GM12878 (cell line): ENCODE data around the gene DNAI2. TPM values are rescaled to one million over a fixed set of nuclear protein-coding genes. Genes with fewer than 3 reads are reported as not detected.

Experiments used
- ATAC-seq: fragments of 200-7000 bp; cut with Tn5 transposase; 3 replicates; pipeline ENCODE4 v1.9.1; 2020; ENCODE audit warnings: mild to moderate bottlenecking, moderate library complexity
- BruUV-seq: library from RNA; stranded (reverse); fragments of 400-500 nt; replicated peaks from 2 replicates; lab custom pipeline; 2021; lab: Mats Ljungman, UMichigan
- CTCF ChIA-PET: fragments of 300-600 bp; sonication (Branson Sonifier 250); formaldehyde crosslinking; extraction: SDS; loops from one replicate; lab custom pipeline; 2021; ENCODE audit warnings: inconsistent platforms; lab: Yijun Ruan, JAX
- POLR2A ChIA-PET: fragments of 350-600 bp; formaldehyde crosslinking; extraction: SDS; loops from one replicate; lab custom pipeline; 2021; ENCODE audit warnings: inconsistent platforms; lab: Charles Lee
- RAD21 ChIA-PET: fragments of 300-600 bp; sonication (Branson Sonifier 250); formaldehyde crosslinking; loops from one replicate; lab custom pipeline; 2023; ENCODE audit warnings: antibody characterized with exemption; ENCODE audit not compliant: unreplicated experiment; lab: Charles Lee
- SMC1A ChIA-PET: fragments of 300-600 bp; sonication (Branson Sonifier 250); formaldehyde crosslinking; loops from one replicate; lab custom pipeline; 2023; ENCODE audit not compliant: unreplicated experiment, uncharacterized antibody; lab: Charles Lee
- DNase-seq: peaks from one replicate; pipeline ENCODE4 v3.0.0-alpha.2; 2011; ENCODE audit warnings: low read depth, low spot score
- FAIRE-seq: peaks from 3 replicates; lab custom pipeline; 2011; peaks lifted over from hg19 to GRCh38; lab: Jason Lieb, UNC
- H2AFZ ChIP-seq: 2 replicates; pipeline ENCODE4 v1.6.0; 2011; ENCODE audit warnings: low read depth, low read length, control low read depth; ENCODE audit not compliant: control insufficient read depth
- H3K27ac ChIP-seq: 2 replicates; pipeline ENCODE4 v1.5.1; 2011; ENCODE audit warnings: control low read depth; ENCODE audit not compliant: control insufficient read depth, insufficient read depth
- H3K27me3 ChIP-seq, 2 experiments: replicated peaks in 1 of 2; 2 replicates each; pipeline versions ENCODE4 v1.6.0 to v1.6.1; 2011; ENCODE audit warnings: low read length in 1 of 2; ENCODE audit not compliant: control insufficient read depth in 2 of 2, insufficient read depth in 2 of 2
- H3K36me3 ChIP-seq, 2 experiments: 2 replicates each; pipeline ENCODE4 v1.5.1; 2011; ENCODE audit warnings: low read length in 1 of 2; ENCODE audit not compliant: control insufficient read depth in 2 of 2, insufficient read depth in 2 of 2
- H3K4me1 ChIP-seq: 2 replicates; pipeline ENCODE4 v1.6.1; 2011; ENCODE audit warnings: mild to moderate bottlenecking, low read length, moderate library complexity, mixed read lengths; ENCODE audit not compliant: control insufficient read depth, insufficient read depth
- H3K4me2 ChIP-seq: 2 replicates; pipeline ENCODE4 v1.6.0; 2011; ENCODE audit warnings: control low read depth; ENCODE audit not compliant: control insufficient read depth, insufficient read depth
- H3K4me3 ChIP-seq: fragments of 200-600 bp; sonication (generic); 2 replicates; pipeline ENCODE4 v1.5.1; 2016
- H3K79me2 ChIP-seq: 2 replicates; pipeline ENCODE4 v1.6.0; 2011; ENCODE audit warnings: low read length; ENCODE audit not compliant: control insufficient read depth, insufficient read depth
- H3K9ac ChIP-seq: 2 replicates; pipeline ENCODE4 v1.8.0; 2011; ENCODE audit warnings: low read length, control low read depth, mixed read lengths; ENCODE audit not compliant: control insufficient read depth, insufficient read depth
- H3K9me3 ChIP-seq: replicated peaks from 3 replicates; pipeline ENCODE4 v1.5.1; 2011; ENCODE audit warnings: mild to moderate bottlenecking, low read length; ENCODE audit not compliant: control insufficient read depth, insufficient read depth
- H4K20me1 ChIP-seq: 2 replicates; pipeline ENCODE4 v1.6.0; 2011; ENCODE audit not compliant: control insufficient read depth, insufficient read depth
- ATF3 ChIP-seq: IDR thresholded peaks from 2 replicates; pipeline ENCODE4 v1.6.1; 2011; ENCODE audit warnings: low read depth, mild to moderate bottlenecking, low read length, moderate library complexity, borderline replicate concordance; ENCODE audit errors: extremely low read depth
- CBX3 ChIP-seq: fragments of 200-600 bp; sonication (generic); IDR thresholded peaks from 2 replicates; pipeline ENCODE4 v1.6.1; 2016; ENCODE audit warnings: low read depth, borderline replicate concordance
- CHD2 ChIP-seq: IDR thresholded peaks from 2 replicates; pipeline ENCODE4 v1.6.1; 2011; ENCODE audit warnings: low read depth, low read length, improper control_type of control experiment, borderline replicate concordance
- CHD4 ChIP-seq: fragments of 200-600 bp; sonication (generic); IDR thresholded peaks from 2 replicates; pipeline ENCODE4 v1.6.1; 2016; ENCODE audit warnings: mild to moderate bottlenecking
- CREB1 ChIP-seq: IDR thresholded peaks from 2 replicates; pipeline ENCODE4 v1.6.1; 2012; ENCODE audit warnings: low read depth, mild to moderate bottlenecking, inconsistent platforms
- ESRRA ChIP-seq: IDR thresholded peaks from 2 replicates; pipeline ENCODE4 v1.6.1; 2012; ENCODE audit warnings: mild to moderate bottlenecking, low read length, improper control_type of control experiment
- EZH2 ChIP-seq: IDR thresholded peaks from 2 replicates; pipeline ENCODE4 v1.6.1; 2012; ENCODE audit warnings: low read depth, mild to moderate bottlenecking, control low read depth, inconsistent platforms, low read length, borderline replicate concordance; ENCODE audit not compliant: control insufficient read depth
- FOXM1 ChIP-seq: IDR thresholded peaks from 2 replicates; pipeline ENCODE4 v1.6.1; 2012; ENCODE audit warnings: low read depth, mild to moderate bottlenecking, inconsistent platforms, low read length, moderate library complexity
- MYC ChIP-seq: IDR thresholded peaks from 2 replicates; pipeline ENCODE4 v1.6.1; 2011; ENCODE audit warnings: mild to moderate bottlenecking, low read length, moderate library complexity, inconsistent platforms; ENCODE audit not compliant: insufficient read depth, insufficient replicate concordance, insufficient read length, severe bottlenecking
- NFYB ChIP-seq: IDR thresholded peaks from 2 replicates; pipeline ENCODE4 v1.6.1; 2011; ENCODE audit warnings: low read depth, mild to moderate bottlenecking, low read length, improper control_type of control experiment, moderate library complexity; ENCODE audit not compliant: insufficient read depth
- POLR2A ChIP-seq: IDR thresholded peaks from 2 replicates; pipeline ENCODE4 v1.6.1; 2011; ENCODE audit warnings: low read depth, mild to moderate bottlenecking, low read length
- SREBF2 ChIP-seq: IDR thresholded peaks from 2 replicates; pipeline ENCODE4 v1.6.1; 2012; ENCODE audit warnings: mild to moderate bottlenecking, low read length
- TCF7 ChIP-seq: IDR thresholded peaks from 2 replicates; pipeline ENCODE4 v1.6.1; 2014; ENCODE audit warnings: antibody characterized with exemption, borderline replicate concordance
- ZNF207 ChIP-seq: fragments of 450-650 bp; IDR thresholded peaks from 2 replicates; pipeline ENCODE4 v1.6.1; 2014; ENCODE audit warnings: antibody characterized with exemption, mild to moderate bottlenecking, borderline replicate concordance
- ZNF687 ChIP-seq: fragments of 450-650 bp; IDR thresholded peaks from 2 replicates; pipeline ENCODE4 v1.6.1; 2017; ENCODE audit warnings: mild to moderate bottlenecking, moderate library complexity
- WGBS: methylation state at CpG from one replicate; pipeline ENCODE4 v1.1.6; 2016; ENCODE audit warnings: low lambda C conversion rate; ENCODE audit not compliant: insufficient replicate concordance, insufficient coverage; ENCODE audit errors: missing lambda C conversion rate; 5-methylcytosine and 5-hydroxymethylcytosine counted together
- in situ Hi-C: fragments of 300-500 bp; cut with MboI; formaldehyde crosslinking; loops from 9 replicates; pipeline ENCODE4 v1.14.3; 2018; ENCODE audit warnings: mixed read lengths
- intact Hi-C: fragments of 100-400 bp; cut with micrococcal nuclease; formaldehyde crosslinking; loops from one replicate; pipeline ENCODE4 v1.14.2; 2022; ENCODE audit not compliant: unreplicated experiment
- polyA plus RNA-seq, 11 experiments: library from polyadenylated mRNA; depleted of rRNA in 4 of 11; unstranded in 6 of 11; stranded (reverse) in 5 of 11; fragments of >200 nt; fragmentation: Nextera tagmentation in 4 of 11; fragmentation: Illumina TruSeq in 1 of 11; extraction: Ambion mirVana in 4 of 11; extraction: Trizol in 1 of 11; gene quantifications; 1 replicate in 1 of 11; 2 replicates in 10 of 11; pipeline versions ENCODE4 v1.2.1 to v1.2.3, GENCODE V29; 2011 to 2016; ENCODE audit warnings: inconsistent platforms in 2 of 11, missing spikeins in 2 of 11, low read depth in 1 of 11
- total RNA-seq, 4 experiments: library from RNA; depleted of rRNA in 3 of 4; stranded (reverse); fragments of >200 nt in 3 of 4; fragmentation: Illumina TruSeq in 1 of 4; extraction: Trizol in 1 of 4; gene quantifications; 2 replicates each; pipeline versions ENCODE4 v1.2.1 to v1.2.3, GENCODE V29; 2013 to 2021
- TF ChIP-seq, protein P1 (sequence below): fragments of 450-650 bp; conservative IDR thresholded peaks from 2 replicates; pipeline ENCODE4 v1.6.1; 2017; ENCODE audit warnings: mild to moderate bottlenecking, moderate library complexity

Gene DNAI2
- total and polyA plus RNA-seq, 10 of the 15 experiments (the other 5 are each of a cell fraction or from before 2014, with no cell fraction given), result 0.04 to 1.8 (median 0.13) TPM

GRCh38 chr17:74317071-74317470 is 43.0 kb downstream of the DNAI2 start:
- Histone ChIP-seq H4K20me1 (no peaks in the 10 kb centered on the region), H3K4me1 (no peaks in the 10 kb centered on the region)
- ChIA-PET SMC1A (no interaction called here), POLR2A (no interaction called here)
- 20% methylated on average over 16 of the region's 16 CpGs for WGBS
- TF ChIP-seq CHD4 (no peak), FOXM1 (no peak), NFYB (no peak), MYC (no peak), CREB1 (no peak), POLR2A (no peak), ESRRA (no peak), ATF3 (no peak), EZH2 (no peak), ZNF207 (no peak), TCF7 (no peak), SREBF2 (no peak), ZNF687 (no peak), CBX3 (no peak), CHD2 (no peak)
- TF ChIP-seq, protein P1, sequence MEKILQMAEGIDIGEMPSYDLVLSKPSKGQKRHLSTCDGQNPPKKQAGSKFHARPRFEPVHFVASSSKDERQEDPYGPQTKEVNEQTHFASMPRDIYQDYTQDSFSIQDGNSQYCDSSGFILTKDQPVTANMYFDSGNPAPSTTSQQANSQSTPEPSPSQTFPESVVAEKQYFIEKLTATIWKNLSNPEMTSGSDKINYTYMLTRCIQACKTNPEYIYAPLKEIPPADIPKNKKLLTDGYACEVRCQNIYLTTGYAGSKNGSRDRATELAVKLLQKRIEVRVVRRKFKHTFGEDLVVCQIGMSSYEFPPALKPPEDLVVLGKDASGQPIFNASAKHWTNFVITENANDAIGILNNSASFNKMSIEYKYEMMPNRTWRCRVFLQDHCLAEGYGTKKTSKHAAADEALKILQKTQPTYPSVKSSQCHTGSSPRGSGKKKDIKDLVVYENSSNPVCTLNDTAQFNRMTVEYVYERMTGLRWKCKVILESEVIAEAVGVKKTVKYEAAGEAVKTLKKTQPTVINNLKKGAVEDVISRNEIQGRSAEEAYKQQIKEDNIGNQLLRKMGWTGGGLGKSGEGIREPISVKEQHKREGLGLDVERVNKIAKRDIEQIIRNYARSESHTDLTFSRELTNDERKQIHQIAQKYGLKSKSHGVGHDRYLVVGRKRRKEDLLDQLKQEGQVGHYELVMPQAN, result no peak
- TF ChIP-seq, all 136 proteins: peak for 0
- peaks cover 3% of the 10 kb centered on the region; the same call in 1 of the 3 replicates for H3K9me3 ChIP-seq
- no TSS peak for BruUV-seq
- no peak overlapping the region for H3K27ac ChIP-seq
- intact Hi-C loops (no loop called here), in situ Hi-C loops (no loop called here)
- H3K9ac ChIP-seq, result no peak overlapping the region
- ChIA-PET CTCF (no interaction called here), RAD21 (no interaction called here)
- H2AFZ ChIP-seq, result no peak overlapping the region
- FAIRE-seq (no peak), DNase-seq (no peak), ATAC-seq (no peak)
- H3K36me3 ChIP-seq, result no peaks in the 10 kb centered on the region
- no peaks in the 10 kb centered on the region for H3K79me2 ChIP-seq
- H3K27me3 ChIP-seq, result peaks cover 0 to 2% of the 10 kb centered on the region in 2 experiments; a peak in 1 of 4 replicates
- H3K4me2 ChIP-seq, result no peak overlapping the region
- H3K4me3 ChIP-seq, result no peak overlapping the region
